Mesenchymal stem cell (in vitro differentiated cells and primary cell): Measurements from ENCODE around the gene DGCR2.

Source experiments
- DNase-seq: peaks from one replicate; pipeline ENCODE4 v3.0.0-alpha.2; 2013
- H2AFZ ChIP-seq: one replicate; pipeline ENCODE4 v1.6.1; 2013; ENCODE audit warnings: low read depth, mild to moderate bottlenecking, control low read depth, inconsistent platforms, low read length, moderate library complexity
- H2AK5ac ChIP-seq: 2 replicates; pipeline ENCODE4 v1.6.1; 2013; ENCODE audit warnings: low read length, moderate library complexity, mild to moderate bottlenecking, inconsistent platforms; ENCODE audit not compliant: severe bottlenecking
- H2BK120ac ChIP-seq: one replicate; pipeline ENCODE4 v1.6.1; 2013; ENCODE audit warnings: low read depth, mild to moderate bottlenecking, inconsistent platforms, low read length, moderate library complexity
- H2BK12ac ChIP-seq, 2 experiments: one replicate each; pipeline ENCODE4 v1.6.1; 2013; ENCODE audit warnings: inconsistent platforms in 2 of 2, low read length in 2 of 2, mild to moderate bottlenecking in 2 of 2, moderate library complexity in 2 of 2, control low read depth in 1 of 2
- H2BK15ac ChIP-seq: one replicate; pipeline ENCODE4 v1.6.1; 2013; ENCODE audit warnings: mild to moderate bottlenecking, low read depth, inconsistent platforms; ENCODE audit not compliant: poor library complexity, severe bottlenecking
- H2BK5ac ChIP-seq: 2 replicates; pipeline ENCODE4 v1.6.1; 2013; ENCODE audit warnings: low read depth, mild to moderate bottlenecking, low read length, control low read depth, inconsistent platforms; ENCODE audit not compliant: poor library complexity, severe bottlenecking
- H3K14ac ChIP-seq, 2 experiments: one replicate each; pipeline ENCODE4 v1.6.1; 2013; ENCODE audit warnings: inconsistent platforms in 2 of 2, low read length in 2 of 2, control low read depth in 1 of 2, mild to moderate bottlenecking in 1 of 2, moderate library complexity in 1 of 2
- H3K18ac ChIP-seq, 2 experiments: one replicate each; pipeline ENCODE4 v1.6.1; 2013; ENCODE audit warnings: inconsistent platforms in 2 of 2, low read length in 2 of 2, control low read depth in 1 of 2, low read depth in 1 of 2, mild to moderate bottlenecking in 1 of 2
- H3K23ac ChIP-seq, 2 experiments: one replicate each; pipeline ENCODE4 v1.6.1; 2013; ENCODE audit warnings: inconsistent platforms in 2 of 2, low read length in 2 of 2, mild to moderate bottlenecking in 2 of 2, moderate library complexity in 2 of 2, control low read depth in 1 of 2
- H3K27ac ChIP-seq: 2 replicates; pipeline ENCODE4 v1.5.1; 2013; ENCODE audit warnings: mild to moderate bottlenecking, moderate library complexity, low read length, control low read depth, inconsistent platforms; ENCODE audit not compliant: poor library complexity, severe bottlenecking
- H3K27me3 ChIP-seq, 2 experiments: 2 replicates each; pipeline versions ENCODE4 v1.6.1 to v1.7.0; 2013; ENCODE audit warnings: low read length in 2 of 2, mild to moderate bottlenecking in 2 of 2, moderate library complexity in 2 of 2, control low read depth in 1 of 2, inconsistent platforms in 1 of 2; ENCODE audit not compliant: control insufficient read depth in 1 of 2, insufficient read depth in 1 of 2
- H3K36me3 ChIP-seq, 2 experiments: 2 replicates each; pipeline versions ENCODE4 v1.6.1 to v1.7.0; 2013; ENCODE audit warnings: low read length in 2 of 2, control low read depth in 1 of 2, inconsistent platforms in 1 of 2, low read depth in 1 of 2, mild to moderate bottlenecking in 1 of 2; ENCODE audit not compliant: insufficient read depth in 2 of 2, control insufficient read depth in 1 of 2
- H3K4ac ChIP-seq, 2 experiments: one replicate each; pipeline ENCODE4 v1.6.1; 2013; ENCODE audit warnings: inconsistent platforms in 2 of 2, low read length in 2 of 2, mild to moderate bottlenecking in 2 of 2, moderate library complexity in 2 of 2, control low read depth in 1 of 2, low read depth in 1 of 2
- H3K4me1 ChIP-seq: 2 replicates; pipeline ENCODE4 v1.6.1; 2013; ENCODE audit warnings: low read depth, low read length, control low read depth; ENCODE audit not compliant: control insufficient read depth, insufficient read depth
- H3K4me2 ChIP-seq: 2 replicates; pipeline ENCODE4 v1.6.1; 2013; ENCODE audit warnings: low read length, mild to moderate bottlenecking, inconsistent platforms; ENCODE audit not compliant: poor library complexity, severe bottlenecking
- H3K4me3 ChIP-seq, 2 experiments: 2 replicates each; pipeline versions ENCODE4 v1.5.1 to v1.7.0; 2013; ENCODE audit warnings: low read length in 2 of 2, mild to moderate bottlenecking in 2 of 2, control low read depth in 1 of 2, low read depth in 1 of 2; ENCODE audit not compliant: insufficient read depth in 1 of 2
- H3K79me1 ChIP-seq: replicated peaks from 2 replicates; pipeline ENCODE4 v1.6.1; 2013; ENCODE audit warnings: mild to moderate bottlenecking, control low read depth, low read length, inconsistent platforms; ENCODE audit not compliant: poor library complexity, severe bottlenecking
- H3K9ac ChIP-seq: 2 replicates; pipeline ENCODE4 v1.7.0; 2013; ENCODE audit warnings: mild to moderate bottlenecking, low read length, moderate library complexity
- H3K9me3 ChIP-seq: 2 replicates; pipeline ENCODE4 v1.7.0; 2013; ENCODE audit warnings: mild to moderate bottlenecking, low read length; ENCODE audit not compliant: control insufficient read depth
- H4K8ac ChIP-seq: one replicate; pipeline ENCODE4 v1.6.1; 2013; ENCODE audit warnings: inconsistent platforms, mild to moderate bottlenecking, low read length, moderate library complexity
- H4K91ac ChIP-seq: one replicate; pipeline ENCODE4 v1.6.1; 2013; ENCODE audit warnings: mild to moderate bottlenecking, low read length, inconsistent platforms
- WGBS: methylation state at CpG from one replicate; pipeline ENCODE4 v1.1.7; 2013; ENCODE audit warnings: mixed read lengths; 5-methylcytosine and 5-hydroxymethylcytosine counted together

DGCR2 gene

DNA sequence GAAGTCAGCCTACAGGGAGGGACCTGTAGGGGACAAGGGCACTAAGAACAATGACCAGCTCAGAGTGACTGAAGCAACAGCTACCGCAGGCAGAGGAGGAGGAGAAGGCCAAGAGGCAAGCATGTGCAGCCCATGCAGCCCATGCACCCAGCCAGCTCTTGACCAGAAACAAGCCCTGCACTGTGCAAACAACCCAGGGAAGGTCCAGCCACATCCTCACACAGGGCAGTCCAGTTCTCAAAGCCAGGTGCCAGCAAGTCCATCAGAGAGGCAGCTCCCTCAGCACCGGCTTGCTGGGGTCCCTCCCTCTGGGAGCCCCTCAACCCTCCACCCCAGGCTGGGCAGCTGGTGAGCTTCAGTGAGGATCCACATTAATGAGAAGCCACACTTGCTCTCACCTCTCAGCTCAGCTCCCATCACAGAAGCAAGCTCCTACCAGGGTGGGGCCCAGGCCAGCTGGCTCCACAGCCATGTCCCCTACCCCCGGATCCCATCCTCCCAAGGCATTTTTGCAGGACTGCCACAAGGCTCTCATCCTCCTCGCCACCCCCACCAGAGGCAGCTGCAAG is 7.1 kb downstream of the DGCR2 start:
- Histone ChIP-seq H3K14ac (no peak overlapping the region), H2AFZ (no peak overlapping the region), H3K27ac (no peak overlapping the region), H3K4me2 (no peak overlapping the region), H3K18ac (no peak overlapping the region), H2BK15ac (no peak overlapping the region), H3K9me3 (no peaks in the 10 kb centered on the region), H3K79me1 (peaks cover 41% of the 10 kb centered on the region), H2BK5ac (no peak overlapping the region), H2AK5ac (no peak overlapping the region), H4K91ac (no peak overlapping the region), H2BK12ac (no peak overlapping the region), H3K9ac (no peak overlapping the region), H3K27me3 (no peaks in the 10 kb centered on the region), H4K8ac (no peak overlapping the region), H3K4me3 (no peak overlapping the region), H3K4ac (no peak overlapping the region), H3K4me1 (peaks cover 23% of the 10 kb centered on the region), H3K23ac (no peak overlapping the region), H2BK120ac (no peak overlapping the region), H3K36me3 (peaks cover under 1 to 23% of the 10 kb centered on the region in 2 experiments)
- 88% methylated on average over 4 of the region's 4 CpGs for WGBS
- DNase-seq: no peak

DNA sequence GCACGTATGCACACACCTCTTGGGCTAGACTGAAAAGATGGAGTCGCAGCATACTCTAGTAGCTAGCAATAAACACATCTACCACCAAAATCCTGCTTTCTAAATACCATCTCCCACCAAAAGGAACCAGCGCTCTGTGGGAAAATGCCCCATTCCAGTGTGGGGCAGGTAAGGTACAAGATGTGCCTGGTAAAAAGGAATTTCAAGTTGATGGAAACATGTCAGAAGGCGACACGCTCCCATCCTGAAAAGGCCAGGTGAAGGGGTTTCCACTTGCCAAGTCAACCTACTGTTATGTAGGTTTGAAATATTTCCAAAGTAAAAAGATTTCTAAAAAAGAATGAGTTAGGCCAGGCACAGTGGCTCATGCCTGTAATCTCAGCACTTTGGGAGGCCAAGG is 8.8 kb downstream of the DGCR2 start:
- Histone ChIP-seq H4K91ac (no peak overlapping the region), H3K36me3 (peaks cover 0 to 19% of the 10 kb centered on the region in 2 experiments), H3K9ac (no peak overlapping the region), H3K14ac (no peak overlapping the region), H2BK12ac (no peak overlapping the region), H2BK15ac (no peak overlapping the region), H3K9me3 (no peaks in the 10 kb centered on the region), H3K27ac (no peak overlapping the region), H3K4me1 (peaks cover 17% of the 10 kb centered on the region), H3K18ac (no peak overlapping the region), H2BK5ac (no peak overlapping the region), H2AFZ (no peak overlapping the region), H3K79me1 (peaks cover 36% of the 10 kb centered on the region), H3K23ac (no peak overlapping the region), H3K4me3 (no peak overlapping the region), H2BK120ac (no peak overlapping the region), H4K8ac (no peak overlapping the region), H3K4me2 (no peak overlapping the region), H2AK5ac (no peak overlapping the region), H3K27me3 (no peaks in the 10 kb centered on the region), H3K4ac (no peak overlapping the region)
- no peak for DNase-seq
- 100% methylated on average over 5 of the region's 5 CpGs for WGBS

DNA sequence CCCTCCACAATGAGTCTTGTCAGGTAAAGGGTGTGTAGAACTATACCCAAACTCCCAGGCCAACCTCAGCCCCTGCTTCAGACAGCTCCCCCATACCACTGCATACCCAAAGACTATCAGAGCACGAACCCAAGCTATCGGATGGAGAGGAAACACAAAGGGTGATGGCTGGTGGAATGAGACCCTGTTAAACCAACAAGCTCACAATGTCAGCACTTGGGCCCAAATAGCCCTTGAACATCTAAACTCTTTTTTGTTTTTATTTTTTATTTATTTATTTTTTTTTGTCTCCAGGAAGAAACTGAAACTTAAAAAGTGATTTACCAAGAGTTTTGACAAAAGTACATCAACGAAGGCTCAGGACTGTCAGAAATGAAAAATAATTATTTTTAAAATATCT is 10.6 kb downstream of the DGCR2 start:
- Histone ChIP-seq H2BK5ac (no peak overlapping the region), H3K4me3 (no peak overlapping the region), H3K4ac (no peak overlapping the region), H2AFZ (no peak overlapping the region), H4K8ac (no peak overlapping the region), H3K4me1 (peaks cover 16% of the 10 kb centered on the region), H2BK120ac (no peak overlapping the region), H2BK15ac (no peak overlapping the region), H3K27ac (no peak overlapping the region), H4K91ac (no peak overlapping the region), H3K36me3 (peaks cover 0 to 10% of the 10 kb centered on the region in 2 experiments), H3K9me3 (no peaks in the 10 kb centered on the region), H3K4me2 (no peak overlapping the region), H3K27me3 (no peaks in the 10 kb centered on the region), H3K79me1 (peaks cover 39% of the 10 kb centered on the region), H2BK12ac (no peak overlapping the region), H2AK5ac (no peak overlapping the region), H3K18ac (no peak overlapping the region), H3K23ac (no peak overlapping the region), H3K14ac (no peak overlapping the region), H3K9ac (no peak overlapping the region)
- WGBS: 100% methylated on average over 2 of the region's 3 CpGs
- DNase-seq: no peak

DNA sequence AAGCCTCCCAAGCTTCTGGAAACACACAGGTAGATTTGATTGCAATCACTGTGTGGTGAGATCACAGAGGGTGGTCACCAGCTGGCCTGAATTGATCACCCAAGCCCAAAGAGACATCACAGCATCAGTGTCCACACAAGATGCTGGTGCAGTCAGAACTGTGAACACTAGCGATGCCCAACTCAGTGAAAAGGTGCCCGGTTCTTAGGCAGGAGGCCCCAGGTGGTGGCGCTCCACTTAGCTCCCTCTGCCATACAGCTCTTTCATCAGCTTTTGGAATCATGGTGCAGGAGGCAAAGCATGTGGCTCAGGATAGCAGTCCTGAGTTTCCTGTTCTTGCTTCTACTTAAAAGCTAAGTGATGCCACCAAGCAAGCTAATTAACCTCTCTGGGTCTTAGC is 11.1 kb downstream of the DGCR2 start:
- 96% methylated on average over 3 of the region's 3 CpGs for WGBS
- H3K4ac ChIP-seq: no peak overlapping the region
- no peak overlapping the region for H2BK5ac ChIP-seq
- H3K79me1 ChIP-seq: peaks cover 40% of the 10 kb centered on the region
- H4K8ac ChIP-seq: no peak overlapping the region
- no peak overlapping the region for H3K4me2 ChIP-seq
- no peak overlapping the region for H4K91ac ChIP-seq
- no peak overlapping the region for H3K9ac ChIP-seq
- H3K4me3 ChIP-seq: no peak overlapping the region
- H3K9me3 ChIP-seq: no peaks in the 10 kb centered on the region
- no peak overlapping the region for H2BK120ac ChIP-seq
- no peak overlapping the region for H2AK5ac ChIP-seq
- no peak overlapping the region for H2BK12ac ChIP-seq
- H3K14ac ChIP-seq: no peak overlapping the region
- H3K27ac ChIP-seq: no peak overlapping the region
- DNase-seq: no peak
- H2BK15ac ChIP-seq: no peak overlapping the region
- H2AFZ ChIP-seq: no peak overlapping the region
- H3K4me1 ChIP-seq: peaks cover 16% of the 10 kb centered on the region
- H3K23ac ChIP-seq: no peak overlapping the region
- no peaks in the 10 kb centered on the region for H3K27me3 ChIP-seq
- no peak overlapping the region for H3K18ac ChIP-seq
- H3K36me3 ChIP-seq: peaks cover 0 to 10% of the 10 kb centered on the region in 2 experiments
